ENCODE results near the gene FAM118A.

DNA sequence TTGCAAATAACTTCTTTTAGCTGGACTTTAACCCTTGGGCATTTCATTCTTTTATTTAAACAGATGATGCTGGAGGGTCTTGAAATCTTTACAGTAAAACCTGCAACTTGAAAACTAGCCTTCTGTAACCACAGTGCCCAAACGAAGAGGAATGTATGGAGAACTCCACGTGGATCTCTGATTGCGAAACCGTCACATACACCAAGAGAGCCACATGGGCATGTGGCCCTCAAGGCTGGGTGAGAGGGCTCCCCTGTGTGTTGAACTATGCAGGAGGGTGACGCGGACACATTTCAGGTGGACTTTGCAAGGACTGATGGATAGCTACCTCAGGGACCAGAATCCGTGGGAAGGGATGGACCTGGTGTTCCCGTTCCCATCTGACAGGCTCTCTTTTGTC lies 30.6 kb downstream of the FAM118A start:
- TF ChIP-seq POLR2AphosphoS5 (IDR thresholded peaks at IDR 0.05; ENCODE audit: low read depth) (no peak), STAT1 (IDR thresholded peaks at IDR 0.05; ENCODE audit: unreplicated experiment) (no peak), NANOG (IDR thresholded peaks at IDR 0.05; ENCODE audit: borderline replicate concordance) (no peak)
- TF ChIP-seq, protein P1, sequence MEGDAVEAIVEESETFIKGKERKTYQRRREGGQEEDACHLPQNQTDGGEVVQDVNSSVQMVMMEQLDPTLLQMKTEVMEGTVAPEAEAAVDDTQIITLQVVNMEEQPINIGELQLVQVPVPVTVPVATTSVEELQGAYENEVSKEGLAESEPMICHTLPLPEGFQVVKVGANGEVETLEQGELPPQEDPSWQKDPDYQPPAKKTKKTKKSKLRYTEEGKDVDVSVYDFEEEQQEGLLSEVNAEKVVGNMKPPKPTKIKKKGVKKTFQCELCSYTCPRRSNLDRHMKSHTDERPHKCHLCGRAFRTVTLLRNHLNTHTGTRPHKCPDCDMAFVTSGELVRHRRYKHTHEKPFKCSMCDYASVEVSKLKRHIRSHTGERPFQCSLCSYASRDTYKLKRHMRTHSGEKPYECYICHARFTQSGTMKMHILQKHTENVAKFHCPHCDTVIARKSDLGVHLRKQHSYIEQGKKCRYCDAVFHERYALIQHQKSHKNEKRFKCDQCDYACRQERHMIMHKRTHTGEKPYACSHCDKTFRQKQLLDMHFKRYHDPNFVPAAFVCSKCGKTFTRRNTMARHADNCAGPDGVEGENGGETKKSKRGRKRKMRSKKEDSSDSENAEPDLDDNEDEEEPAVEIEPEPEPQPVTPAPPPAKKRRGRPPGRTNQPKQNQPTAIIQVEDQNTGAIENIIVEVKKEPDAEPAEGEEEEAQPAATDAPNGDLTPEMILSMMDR (conservative IDR thresholded peaks at IDR 0.05; ENCODE audit: low read depth in 2 of 2) = no peak
